ES-I3 (cell line): ENCODE measurements around the gene TEX36.
"Not testable (repeated sequence)": the region's sequence is repeated elsewhere in the genome, so short reads cannot be mapped to it uniquely, and the experiment has no call there.

Experiments used
- H3K36me3 ChIP-seq: 2 replicates; pipeline ENCODE4 v1.6.1; 2013; ENCODE audit warnings: mild to moderate bottlenecking, low read length, control low read depth, moderate library complexity; ENCODE audit not compliant: insufficient read depth
- H3K4me1 ChIP-seq: 2 replicates; pipeline ENCODE4 v1.6.1; 2013; ENCODE audit warnings: mild to moderate bottlenecking, control low read depth, low read length; ENCODE audit not compliant: insufficient read depth
- H3K9ac ChIP-seq: 2 replicates; pipeline ENCODE4 v1.6.1; 2013; ENCODE audit warnings: low read depth, mild to moderate bottlenecking, low read length, moderate library complexity
- H3K9me3 ChIP-seq: 2 replicates; pipeline ENCODE4 v1.6.1; 2013; ENCODE audit warnings: mild to moderate bottlenecking, low read length, moderate library complexity; ENCODE audit not compliant: control insufficient read depth, insufficient read depth

Gene TEX36

GRCh38 chr10:125683063-125683462, at the start of gene TEX36:
TEX36 (minus strand) TSS chr10:125683163; CDS start chr10:125682989, 174 bp downstream.
- Histone ChIP-seq H3K36me3 (no peaks in the 10 kb centered on the region), H3K4me1 (no peaks in the 10 kb centered on the region), H3K9me3 (no peaks in the 10 kb centered on the region), H3K9ac (no peak within 1 kb of the TSS)

GRCh38 chr10:125727436-125727835, 44.5 kb upstream of the TEX36 start:
- H3K36me3 ChIP-seq, result peaks cover 24% of the 10 kb centered on the region

GRCh38 chr10:125726914-125727313, 44.0 kb upstream of the TEX36 start:
- H3K9me3 ChIP-seq, result no peaks in the 10 kb centered on the region
- H3K9ac ChIP-seq, result no peak overlapping the region
- peaks cover 23% of the 10 kb centered on the region for H3K36me3 ChIP-seq
- no peaks in the 10 kb centered on the region for H3K4me1 ChIP-seq

More at GRCh38 chr10:125727436-125727835, 44.5 kb upstream of the TEX36 start:
- no peaks in the 10 kb centered on the region for H3K9me3 ChIP-seq
- no peak overlapping the region for H3K9ac ChIP-seq
- no peaks in the 10 kb centered on the region for H3K4me1 ChIP-seq

GRCh38 chr10:125722811-125723210, 39.8 kb upstream of the TEX36 start:
- H3K4me1 ChIP-seq, result no peaks in the 10 kb centered on the region
- H3K9me3 ChIP-seq, result no peaks in the 10 kb centered on the region
- no peak overlapping the region for H3K9ac ChIP-seq
- peaks cover 11% of the 10 kb centered on the region for H3K36me3 ChIP-seq

GRCh38 chr10:125721035-125721434, 38.1 kb upstream of the TEX36 start:
- Histone ChIP-seq H3K9ac (0 out of 2 replicates have a peak overlapping the region, but pooled peaks have one; percentile 80), H3K36me3 (peaks cover 11% of the 10 kb centered on the region)

GRCh38 chr10:125720002-125720382, 37.0 kb upstream of the TEX36 start:
- H3K9ac ChIP-seq, result peak overlapping the region; percentile 80
- no peaks in the 10 kb centered on the region for H3K9me3 ChIP-seq
- peaks cover 11% of the 10 kb centered on the region for H3K36me3 ChIP-seq
- no peaks in the 10 kb centered on the region for H3K4me1 ChIP-seq

More at GRCh38 chr10:125721035-125721434, 38.1 kb upstream of the TEX36 start:
- H3K9me3 ChIP-seq, result no peaks in the 10 kb centered on the region
- no peaks in the 10 kb centered on the region for H3K4me1 ChIP-seq

- Histone ChIP-seq H3K36me3 (peaks cover 11% of the 10 kb centered on the region), H3K4me1 (no peaks in the 10 kb centered on the region), H3K9ac (peak within 1 kb of the TSS; percentile 80), H3K9me3 (no peaks in the 10 kb centered on the region)
Measured at GRCh38 chr10:125719173-125720001, 36.4 kb upstream of the TEX36 start, which contains the start of gene EDRF1. EDRF1 (plus strand) TSS chr10:125719709; CDS start chr10:125719808, 99 bp downstream.

GRCh38 chr10:125714728-125715127, 31.8 kb upstream of the TEX36 start:
- not testable (repeated sequence) for H3K9ac ChIP-seq, H3K36me3 ChIP-seq, H3K9me3 ChIP-seq, H3K4me1 ChIP-seq

GRCh38 chr10:125711110-125711750, 28.3 kb upstream of the TEX36 start:
- peaks cover 14% of the 10 kb centered on the region for H3K4me1 ChIP-seq
- H3K36me3 ChIP-seq, result no peaks in the 10 kb centered on the region
- H3K9me3 ChIP-seq, result no peaks in the 10 kb centered on the region
- H3K9ac ChIP-seq, result no peak overlapping the region

GRCh38 chr10:125709553-125710474, 26.9 kb upstream of the TEX36 start:
- no peaks in the 10 kb centered on the region for H3K36me3 ChIP-seq
- H3K9me3 ChIP-seq, result no peaks in the 10 kb centered on the region
- H3K4me1 ChIP-seq, result peaks cover 14% of the 10 kb centered on the region
- H3K9ac ChIP-seq, result no peak overlapping the region

GRCh38 chr10:125708971-125709503, 26.1 kb upstream of the TEX36 start:
- Histone ChIP-seq H3K4me1 (peaks cover 14% of the 10 kb centered on the region), H3K9me3 (no peaks in the 10 kb centered on the region)

GRCh38 chr10:125707541-125708468, 24.8 kb upstream of the TEX36 start:
- no peaks in the 10 kb centered on the region for H3K9me3 ChIP-seq
- H3K36me3 ChIP-seq, result no peaks in the 10 kb centered on the region
- peaks cover 14% of the 10 kb centered on the region for H3K4me1 ChIP-seq
- H3K9ac ChIP-seq, result no peak overlapping the region

More at GRCh38 chr10:125708971-125709503, 26.1 kb upstream of the TEX36 start:
- no peak overlapping the region for H3K9ac ChIP-seq
- no peaks in the 10 kb centered on the region for H3K36me3 ChIP-seq

- no peaks in the 10 kb centered on the region for H3K9me3 ChIP-seq
Measured at GRCh38 chr10:125700355-125700911, 17.5 kb upstream of the TEX36 start.

More at GRCh38 chr10:125700355-125700911, 17.5 kb upstream of the TEX36 start:
- H3K36me3 ChIP-seq, result no peaks in the 10 kb centered on the region
- H3K4me1 ChIP-seq, result no peaks in the 10 kb centered on the region
- H3K9ac ChIP-seq, result no peak overlapping the region
